HG03565 (cell line): Measurements from ENCODE around the gene BRD7.

Experiments
- ATAC-seq: cut with Tn5 transposase; IDR thresholded peaks from one replicate; pipeline ENCODE4 v1.9.1; 2021; ENCODE audit warnings: mild to moderate bottlenecking, moderate library complexity; ENCODE audit not compliant: unreplicated experiment

Gene BRD7

GRCh38 chr16:50324345-50324744 is 44.4 kb downstream of the BRD7 start:
- ATAC-seq = no peak

- ATAC-seq = no peak
Observed at GRCh38 chr16:50323335-50324011, 45.3 kb downstream of the BRD7 start.

- no peak for ATAC-seq
Observed at GRCh38 chr16:50322333-50322732, 46.5 kb downstream of the BRD7 start.

- no peak for ATAC-seq
Observed at GRCh38 chr16:50320310-50320709, 48.5 kb downstream of the BRD7 start.

- ATAC-seq = no peak
Observed at GRCh38 chr16:50318796-50319578, 49.8 kb downstream of the BRD7 start.

GRCh38 chr16:50316848-50317630 is 51.7 kb downstream of the BRD7 start:
- ATAC-seq = no peak

- no peak for ATAC-seq
Observed at GRCh38 chr16:50316102-50316847, 52.5 kb downstream of the BRD7 start.

- no peak for ATAC-seq
Observed at GRCh38 chr16:50315346-50315997, 53.3 kb downstream of the BRD7 start.

GRCh38 chr16:50314665-50315064 is 54.1 kb downstream of the BRD7 start:
- no peak for ATAC-seq

GRCh38 chr16:50313596-50314478 is 55.0 kb downstream of the BRD7 start:
- no peak for ATAC-seq

GRCh38 chr16:50311891-50312501 is 56.8 kb downstream of the BRD7 start:
- no peak for ATAC-seq

GRCh38 chr16:50311134-50311528 is 57.7 kb downstream of the BRD7 start:
- ATAC-seq = no peak

GRCh38 chr16:50310308-50311133 is 58.3 kb downstream of the BRD7 start:
- ATAC-seq = no peak

GRCh38 chr16:50309527-50310307 is 59.1 kb downstream of the BRD7 start:
- ATAC-seq = no peak

GRCh38 chr16:50309156-50309526 is 59.6 kb downstream of the BRD7 start:
- no peak for ATAC-seq

GRCh38 chr16:50308237-50308965 is 60.4 kb downstream of the BRD7 start:
- ATAC-seq = no peak

GRCh38 chr16:50306287-50306686 is 62.5 kb downstream of the BRD7 start:
- ATAC-seq = no peak
